Measurements from ENCODE around the gene TWNK. TPM values are rescaled to one million over a fixed set of nuclear protein-coding genes. Genes with fewer than 3 reads are reported as not detected.
"Not testable (repeated sequence)": the region's sequence is repeated elsewhere in the genome, so short reads cannot be mapped to it uniquely, and the experiment has no call there.

Gene TWNK
- total RNA-seq, 1 donor from 2014 or later, result 8.7 TPM

DNA sequence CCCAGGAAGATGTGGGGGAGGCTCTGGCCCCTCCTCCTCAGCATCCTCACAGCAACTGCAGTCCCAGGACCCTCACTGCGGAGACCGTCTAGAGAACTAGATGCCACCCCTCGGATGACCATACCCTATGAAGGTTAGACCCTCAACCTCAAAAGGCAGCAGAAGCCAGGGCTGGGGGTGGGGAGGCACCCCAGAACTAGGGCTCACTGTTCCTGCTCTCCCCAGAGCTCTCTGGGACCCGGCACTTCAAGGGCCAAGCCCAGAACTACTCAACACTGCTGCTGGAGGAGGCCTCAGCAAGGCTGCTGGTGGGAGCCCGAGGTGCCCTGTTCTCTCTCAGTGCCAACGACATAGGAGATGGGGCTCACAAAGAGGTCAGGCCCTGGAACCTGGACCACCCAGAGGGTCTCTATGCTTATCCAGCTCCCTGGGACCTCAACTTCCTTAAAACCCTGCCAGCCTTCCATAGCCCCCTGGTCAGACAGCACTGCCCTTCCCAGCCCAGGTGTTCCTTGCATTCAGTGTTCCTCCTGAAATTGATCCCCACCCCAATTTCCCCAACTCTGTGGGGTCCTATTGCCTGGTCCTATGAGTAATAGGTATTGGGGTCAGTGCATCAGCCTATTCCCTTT is 14.3 kb upstream of the TWNK start:
- no peak for DNase-seq (ENCODE audit: low spot score)

GRCh38 chr10:100975397-100975796 is 11.9 kb upstream of the TWNK start:
- DNase-seq (ENCODE audit: low spot score), result not testable (repeated sequence)

DNA sequence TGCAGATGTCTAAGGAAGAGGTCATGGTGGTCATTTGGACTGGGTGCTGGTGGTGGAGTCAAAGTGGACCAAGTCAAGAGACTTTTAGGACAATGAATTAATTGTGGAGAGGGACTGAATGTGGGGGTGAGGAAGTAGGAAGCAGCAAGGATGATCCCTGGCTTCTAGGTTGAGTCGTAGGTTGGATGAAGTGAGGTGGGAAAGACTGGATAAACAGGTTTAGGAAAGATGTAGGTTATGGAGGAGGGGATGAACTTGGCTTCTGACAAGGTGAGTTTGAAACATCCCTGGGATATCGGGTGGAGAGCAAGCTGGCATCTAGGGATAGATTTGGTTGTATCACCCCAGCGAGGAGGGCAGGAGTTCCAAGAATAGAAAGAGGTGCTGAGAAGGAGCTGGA is 10.4 kb upstream of the TWNK start:
- no peak for DNase-seq (ENCODE audit: low spot score)

GRCh38 chr10:100977436-100977835 is 9.9 kb upstream of the TWNK start:
- DNase-seq (ENCODE audit: low spot score), result no peak

- no peak for DNase-seq (ENCODE audit: low spot score)
Observed at GRCh38 chr10:100978121-100978900, 9.0 kb upstream of the TWNK start.

- DNase-seq (ENCODE audit: low spot score), result no peak
Observed at GRCh38 chr10:100978901-100979195, 8.5 kb upstream of the TWNK start.

DNA sequence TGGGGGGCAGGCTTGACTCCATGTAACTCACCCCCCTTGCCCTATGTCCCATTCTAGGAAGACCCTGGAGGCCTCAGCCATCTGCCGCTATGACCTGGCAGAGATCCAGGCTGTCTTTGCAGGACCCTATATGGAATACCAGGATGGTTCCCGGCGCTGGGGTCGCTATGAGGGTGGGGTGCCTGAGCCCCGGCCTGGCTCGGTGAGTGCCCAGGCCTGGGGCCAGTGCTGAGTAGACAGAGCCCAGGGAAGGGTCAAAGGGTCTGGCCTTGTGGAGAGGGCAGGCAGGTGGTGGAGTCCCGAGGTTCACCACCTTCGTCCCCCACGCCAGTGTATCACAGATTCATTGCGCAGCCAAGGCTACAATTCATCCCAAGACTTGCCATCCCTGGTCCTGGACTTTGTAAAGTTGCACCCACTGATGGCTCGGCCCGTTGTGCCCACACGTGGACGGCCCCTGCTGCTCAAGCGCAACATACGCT is 7.5 kb upstream of the TWNK start:
- no peak for DNase-seq (ENCODE audit: low spot score)

DNA sequence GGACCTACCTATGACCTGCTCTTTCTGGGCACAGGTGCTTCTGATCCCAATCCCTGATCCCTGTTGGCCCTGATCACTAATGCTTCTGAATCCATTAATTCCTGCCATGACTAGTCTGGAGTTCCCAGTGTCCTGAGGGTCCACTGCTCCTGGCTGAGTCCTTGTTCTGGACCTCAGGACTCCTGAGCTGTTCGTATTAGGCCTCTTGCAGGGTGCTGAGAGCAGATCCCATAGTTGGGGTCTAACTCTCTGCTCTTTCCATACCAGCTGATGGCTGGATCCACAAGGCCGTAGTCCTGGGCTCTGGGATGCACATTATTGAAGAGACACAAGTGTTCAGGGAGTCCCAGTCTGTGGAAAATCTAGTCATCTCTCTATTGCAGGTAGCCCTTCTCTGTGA is 7.0 kb upstream of the TWNK start:
- no peak for DNase-seq (ENCODE audit: low spot score)

DNA sequence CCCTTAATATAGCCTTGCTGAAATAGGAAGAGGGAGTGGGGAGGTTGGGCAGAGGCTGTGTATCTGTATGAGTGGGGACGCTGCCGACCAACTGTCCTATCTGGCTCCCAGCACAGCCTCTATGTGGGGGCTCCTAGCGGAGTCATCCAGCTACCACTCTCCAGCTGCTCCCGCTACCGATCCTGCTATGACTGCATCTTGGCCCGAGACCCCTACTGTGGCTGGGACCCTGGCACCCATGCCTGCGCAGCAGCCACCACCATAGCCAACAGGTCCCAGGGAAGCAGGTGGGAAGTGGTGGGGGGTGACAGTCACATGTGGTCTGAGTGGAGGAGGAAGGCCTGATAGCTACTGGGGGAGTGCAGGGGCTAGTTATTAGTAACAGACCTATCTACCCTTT is 6.6 kb upstream of the TWNK start:
- DNase-seq (ENCODE audit: low spot score), result no peak

DNA sequence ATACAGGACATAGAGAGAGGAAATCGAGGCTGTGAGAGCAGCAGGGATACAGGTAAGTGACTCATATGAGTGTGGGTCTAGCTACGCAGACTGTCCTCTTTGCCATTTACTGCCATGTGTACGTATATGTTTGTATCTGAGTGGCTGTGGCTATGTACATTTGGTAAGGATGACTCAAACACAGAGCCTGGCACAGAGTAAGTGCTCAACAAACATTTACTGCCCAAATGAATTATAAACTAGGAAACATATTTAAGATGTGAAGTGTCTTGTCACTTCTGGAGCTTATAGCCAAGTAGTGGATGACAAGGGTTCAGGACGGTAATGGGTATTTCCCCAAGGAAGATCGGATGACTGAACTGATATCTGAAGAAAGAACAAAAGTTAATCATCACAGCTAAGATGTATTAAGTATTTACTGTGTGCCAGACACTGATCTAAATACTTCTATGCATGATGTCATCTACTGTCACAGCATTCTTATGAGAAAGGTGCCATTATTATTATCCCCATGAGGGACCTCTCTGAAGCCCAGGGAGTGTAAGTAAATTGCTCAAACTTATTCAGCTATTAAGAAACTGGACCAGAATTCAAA is 6.1 kb upstream of the TWNK start:
- no peak for DNase-seq (ENCODE audit: low spot score)

- no peak for DNase-seq (ENCODE audit: low spot score)
Observed at GRCh38 chr10:100982916-100983830, 4.2 kb upstream of the TWNK start.

DNA sequence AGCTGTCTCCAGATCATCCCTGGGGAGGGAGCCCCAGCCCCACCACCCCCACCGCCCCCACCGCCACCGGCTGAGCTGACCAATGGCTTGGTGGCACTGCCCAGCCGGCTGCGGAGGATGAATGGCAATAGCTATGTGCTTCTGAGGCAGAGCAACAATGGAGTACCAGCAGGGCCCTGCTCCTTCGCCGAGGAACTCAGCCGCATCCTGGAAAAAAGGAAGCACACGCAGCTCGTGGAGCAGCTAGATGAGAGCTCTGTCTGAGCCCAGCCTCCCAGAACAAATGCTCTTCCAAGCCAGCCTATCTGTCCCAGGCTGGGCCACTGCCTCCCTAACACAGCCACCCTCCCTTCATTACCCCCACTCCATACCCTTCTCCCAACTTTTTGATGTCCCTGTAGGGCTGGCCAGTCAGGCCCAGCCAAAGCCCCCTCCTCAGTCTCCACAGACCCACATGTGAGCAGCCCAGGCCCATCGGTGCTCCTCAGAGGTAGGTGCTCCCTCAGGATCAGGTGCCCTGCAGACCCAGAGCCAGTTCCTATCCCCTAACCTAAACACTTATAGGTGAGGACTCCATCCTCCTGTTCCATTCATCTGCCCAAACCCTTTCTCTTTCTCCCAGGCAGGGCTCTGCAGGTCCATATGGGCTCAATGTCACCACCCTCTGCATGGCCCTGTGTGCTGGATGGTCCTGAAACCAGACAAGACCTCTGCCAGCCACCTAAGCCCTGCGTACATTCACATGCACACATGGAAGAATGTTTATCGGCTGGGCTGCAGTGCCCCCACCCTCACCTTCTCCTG is 3.3 kb upstream of the TWNK start:
- DNase-seq (ENCODE audit: low spot score), result no peak

GRCh38 chr10:100984672-100985177 is 2.6 kb upstream of the TWNK start:
- no peak for DNase-seq (ENCODE audit: low spot score)

DNA sequence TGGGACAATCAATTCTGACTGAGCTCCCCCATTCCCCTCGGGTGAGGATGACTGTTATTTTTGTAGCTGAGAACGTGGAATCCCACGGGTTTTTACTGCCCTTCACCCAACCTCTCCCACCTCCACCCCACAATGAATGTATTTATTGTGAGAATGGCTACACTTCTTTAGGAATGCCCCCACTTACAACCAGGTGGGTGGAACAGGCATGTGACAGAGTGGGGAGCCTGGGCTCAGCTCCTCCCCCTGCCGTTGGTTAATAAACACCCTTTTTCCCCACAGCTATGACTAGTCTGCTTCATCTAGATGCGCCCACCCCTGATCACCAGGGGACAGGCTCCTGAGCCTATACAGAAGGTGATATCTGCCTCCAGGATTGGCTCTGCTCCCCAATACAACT is 2.0 kb upstream of the TWNK start:
- no peak for DNase-seq (ENCODE audit: low spot score)

- no peak for DNase-seq (ENCODE audit: low spot score)
Observed at GRCh38 chr10:100986623-100986951, 756 bp upstream of the TWNK start.

DNA sequence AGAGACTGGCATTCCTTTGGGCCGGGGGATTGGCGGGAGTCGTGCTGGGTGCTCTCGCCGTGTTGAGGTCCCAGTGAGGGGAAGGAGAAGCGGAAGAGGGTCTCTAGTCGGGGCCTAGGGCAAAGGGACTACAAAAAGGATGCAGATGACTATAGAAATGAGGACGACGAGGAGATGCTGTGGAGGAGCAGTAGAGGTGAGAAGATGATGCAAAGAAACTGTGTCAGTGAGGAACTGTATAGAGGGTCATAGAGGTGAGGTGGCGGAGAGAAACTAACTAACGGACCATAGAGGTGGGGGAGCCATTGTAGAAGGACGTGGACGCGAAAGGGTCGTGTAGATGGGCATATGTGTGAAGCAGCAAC is 324 bp downstream of the TWNK start:
- no peak for DNase-seq (ENCODE audit: low spot score)

DNA sequence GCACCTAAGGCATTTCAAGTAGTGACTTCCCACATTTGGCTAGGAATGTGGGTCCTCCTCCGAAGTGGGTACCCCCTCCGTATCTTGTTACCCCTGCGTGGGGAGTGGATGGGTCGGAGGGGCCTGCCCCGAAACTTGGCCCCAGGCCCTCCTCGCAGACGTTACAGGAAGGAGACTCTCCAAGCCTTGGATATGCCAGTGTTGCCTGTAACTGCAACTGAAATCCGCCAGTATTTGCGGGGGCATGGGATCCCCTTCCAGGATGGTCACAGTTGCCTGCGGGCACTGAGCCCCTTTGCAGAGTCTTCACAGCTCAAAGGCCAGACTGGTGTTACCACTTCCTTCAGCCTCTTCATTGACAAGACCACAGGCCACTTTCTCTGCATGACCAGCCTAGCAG is 823 bp downstream of the TWNK start:
- DNase-seq (ENCODE audit: low spot score), result no peak

DNA sequence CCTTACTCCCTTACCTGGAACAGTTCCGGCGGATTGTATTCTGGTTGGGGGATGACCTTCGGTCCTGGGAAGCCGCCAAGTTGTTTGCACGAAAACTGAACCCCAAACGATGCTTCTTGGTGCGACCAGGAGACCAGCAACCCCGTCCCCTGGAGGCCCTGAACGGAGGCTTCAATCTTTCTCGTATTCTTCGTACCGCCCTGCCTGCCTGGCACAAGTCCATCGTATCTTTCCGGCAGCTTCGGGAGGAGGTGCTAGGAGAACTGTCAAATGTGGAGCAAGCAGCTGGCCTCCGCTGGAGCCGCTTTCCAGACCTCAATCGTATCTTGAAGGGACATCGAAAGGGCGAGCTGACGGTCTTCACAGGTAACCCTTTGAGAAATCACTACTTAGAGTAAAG is 1.7 kb downstream of the TWNK start:
- no peak for DNase-seq (ENCODE audit: low spot score)

- DNase-seq (ENCODE audit: low spot score), result peak; percentile 62
Observed at GRCh38 chr10:100993986-100994708, 6.8 kb downstream of the TWNK start.

- DNase-seq (ENCODE audit: low spot score), result peak; percentile 39
Observed at GRCh38 chr10:100995181-100995580, 7.8 kb downstream of the TWNK start.

All from umbilical cord (tissue), 2 donors.